Thyroid gland (tissue), 4 donors: ENCODE results near the gene KCNIP1. TPM values are rescaled to one million over a fixed set of nuclear protein-coding genes. Genes with fewer than 3 reads are reported as not detected.

Experiments used
- DNase-seq, 2 donors: peaks; one replicate each; pipeline ENCODE4 v3.0.0-alpha.2; 2019
- H3K27ac ChIP-seq, 3 donors: fragments of 200-600 bp; sonication (generic); 1 replicate in 2 of 3; 2 replicates in 1 of 3; pipeline ENCODE4 v1.5.1; 2016 to 2019; ENCODE audit warnings: mild to moderate bottlenecking in 1 of 3, moderate library complexity in 1 of 3
- H3K27me3 ChIP-seq: fragments of 200-600 bp; sonication (generic); one replicate; pipeline ENCODE4 v1.5.1; 2019
- H3K36me3 ChIP-seq, 2 donors: fragments of 200-600 bp; sonication (generic); one replicate each; pipeline ENCODE4 v1.5.1; 2016 to 2019
- H3K4me1 ChIP-seq, 2 donors: fragments of 200-600 bp; sonication (generic); one replicate each; pipeline ENCODE4 v1.5.1; 2017 to 2019
- H3K4me3 ChIP-seq, 3 donors: fragments of 200-600 bp; sonication (generic); replicated peaks in 1 of 3; 1 replicate in 2 of 3; 2 replicates in 1 of 3; pipeline ENCODE4 v1.5.1; 2016; ENCODE audit warnings: mild to moderate bottlenecking in 1 of 3
- H3K9me3 ChIP-seq: fragments of 200-600 bp; sonication (generic); one replicate; pipeline ENCODE4 v1.5.1; 2017
- CTCF ChIP-seq, 6 experiments: fragments of 200-600 bp in 3 of 6; fragments of 450-650 bp in 3 of 6; sonication (generic) in 3 of 6; IDR thresholded peaks; one replicate each; pipeline ENCODE4 v1.5.1; 2016 to 2019; ENCODE audit warnings: antibody characterized with exemption in 6 of 6, mild to moderate bottlenecking in 2 of 6, inconsistent platforms in 1 of 6, moderate library complexity in 1 of 6
- POLR2A ChIP-seq, 2 donors: fragments of 450-650 bp; IDR thresholded peaks; one replicate each; pipeline ENCODE4 v1.6.1; 2017; ENCODE audit warnings: antibody characterized with exemption in 2 of 2, mild to moderate bottlenecking in 2 of 2, moderate library complexity in 1 of 2
- WGBS, 2 donors: methylation state at CpG; one replicate each; pipeline ENCODE4 v1.1.5; 2017; 5-methylcytosine and 5-hydroxymethylcytosine counted together
- intact Hi-C: fragments of 100-400 bp; cut with DNase I; formaldehyde crosslinking; loops from one replicate; pipeline ENCODE4 v1.15.1; 2023
- total RNA-seq, 4 donors: library from RNA; depleted of rRNA; stranded (reverse); fragments of >200 nt; gene quantifications; one replicate each; pipeline ENCODE4 v1.2.3, GENCODE V29; 2016

The KCNIP1 gene
- total RNA-seq, 4 donors from 2014 or later, result 0.54 to 1.7 TPM; not detected in 2

DNA sequence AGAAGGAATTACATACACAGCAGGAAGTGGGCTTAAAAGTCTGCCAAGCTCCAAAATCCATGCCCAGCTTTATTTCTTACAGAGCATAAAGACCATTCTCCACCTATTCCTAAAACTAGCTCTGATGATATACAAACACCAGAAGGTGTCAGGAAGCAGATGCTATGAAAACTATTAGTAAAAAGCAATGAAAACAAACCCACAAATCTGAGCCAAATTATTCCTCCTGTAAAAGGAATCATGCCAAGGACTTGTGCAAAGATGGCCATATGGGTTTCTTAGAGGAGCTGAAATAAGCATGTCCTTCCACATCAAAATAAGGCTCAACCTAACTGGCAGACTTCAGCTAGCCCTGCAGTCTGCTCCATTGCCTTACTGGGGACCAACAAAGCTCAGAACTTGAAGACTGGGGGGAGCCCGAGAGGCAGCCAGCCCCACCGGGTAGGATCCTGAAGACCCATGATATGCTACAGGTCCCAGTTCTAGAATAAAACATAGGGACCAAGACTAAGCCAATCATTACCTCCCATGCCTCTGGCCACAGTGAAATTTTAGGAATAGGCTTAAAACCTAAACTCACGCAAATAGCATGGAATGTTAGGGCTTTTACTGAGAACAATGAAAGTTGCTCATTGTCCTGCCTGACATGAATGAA is 236.9 kb downstream of the KCNIP1 start:
- H3K36me3 ChIP-seq, result no peaks in the 10 kb centered on the region
- H3K4me1 ChIP-seq, result peaks cover 15 to 24% of the 10 kb centered on the region in 2 donors
- WGBS, 2 donors, result 86% methylated on average over 3 of the region's 3 CpGs
- no peak for DNase-seq
- H3K27ac ChIP-seq, result no peak overlapping the region
- no peaks in the 10 kb centered on the region for H3K9me3 ChIP-seq
- intact Hi-C loops, result no loop called here
- no peak for TF ChIP-seq CTCF (IDR thresholded peaks at IDR 0.05)
- TF ChIP-seq POLR2A (IDR thresholded peaks at IDR 0.05), result no peak
- H3K4me3 ChIP-seq, result no peak overlapping the region
- H3K27me3 ChIP-seq, result no peaks in the 10 kb centered on the region

DNA sequence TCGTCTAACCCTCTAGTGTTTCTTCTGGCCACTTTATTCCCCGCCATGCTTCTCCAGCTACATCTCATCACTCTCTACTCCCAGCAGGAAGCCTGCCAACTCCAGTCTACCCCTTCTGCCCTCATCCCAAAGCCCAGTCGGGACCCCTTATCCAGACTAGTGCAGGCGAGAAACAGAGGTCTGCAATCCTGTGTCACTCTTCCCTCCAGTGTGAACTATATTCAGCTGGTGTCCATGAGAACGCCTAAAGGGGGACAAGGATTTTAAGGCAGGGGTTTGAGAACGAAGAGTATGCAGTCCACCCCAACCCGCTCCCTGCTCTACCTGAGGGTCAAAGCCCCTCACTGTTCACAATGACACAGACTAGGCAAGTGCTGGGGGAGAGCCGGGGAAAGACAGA is 238.0 kb downstream of the KCNIP1 start:
- no peak for TF ChIP-seq CTCF (IDR thresholded peaks at IDR 0.05)
- no peak for TF ChIP-seq POLR2A (IDR thresholded peaks at IDR 0.05)
- Histone ChIP-seq H3K36me3 (no peaks in the 10 kb centered on the region), H3K27ac (no peak overlapping the region), H3K27me3 (no peaks in the 10 kb centered on the region), H3K4me1 (peaks cover 25 to 36% of the 10 kb centered on the region in 2 donors), H3K4me3 (no peak overlapping the region), H3K9me3 (no peaks in the 10 kb centered on the region)
- intact Hi-C loops, result no loop called here
- no peak for DNase-seq
- WGBS, 2 donors, result 80 to 85% methylated on average over 8 of the region's 8 CpGs

DNA sequence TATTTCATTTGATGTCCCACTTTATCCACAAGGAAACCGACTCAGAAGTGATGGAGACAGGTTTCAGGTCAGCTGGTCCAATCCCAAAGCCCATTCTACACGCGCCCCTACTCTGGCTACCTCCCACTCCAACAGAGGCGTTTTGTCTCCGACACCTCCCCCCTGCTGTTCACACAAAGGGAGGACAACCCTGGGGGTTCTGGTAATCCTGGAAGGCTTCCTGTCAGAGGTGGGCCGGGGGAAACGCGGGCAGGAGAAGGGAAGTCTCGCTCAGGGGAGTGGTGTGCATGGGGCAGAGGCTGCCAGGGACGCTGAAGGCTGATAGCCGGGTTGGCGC is 240.0 kb downstream of the KCNIP1 start:
- Histone ChIP-seq H3K36me3 (no peaks in the 10 kb centered on the region), H3K9me3 (no peaks in the 10 kb centered on the region), H3K27ac (no peak overlapping the region), H3K4me1 (peaks cover 25 to 35% of the 10 kb centered on the region in 2 donors), H3K27me3 (no peaks in the 10 kb centered on the region), H3K4me3 (no peak overlapping the region)
- WGBS, 2 donors, result 11% methylated on average over 12 of the region's 12 CpGs
- intact Hi-C loops, result loop anchor here (2.0 kb wide), 1 partner anchor 47 kb away; no protein-coding TSS in a partner anchor
- TF ChIP-seq POLR2A (IDR thresholded peaks at IDR 0.05) (no peak), CTCF (IDR thresholded peaks at IDR 0.05) (no peak)
- DNase-seq, result no peak

DNA sequence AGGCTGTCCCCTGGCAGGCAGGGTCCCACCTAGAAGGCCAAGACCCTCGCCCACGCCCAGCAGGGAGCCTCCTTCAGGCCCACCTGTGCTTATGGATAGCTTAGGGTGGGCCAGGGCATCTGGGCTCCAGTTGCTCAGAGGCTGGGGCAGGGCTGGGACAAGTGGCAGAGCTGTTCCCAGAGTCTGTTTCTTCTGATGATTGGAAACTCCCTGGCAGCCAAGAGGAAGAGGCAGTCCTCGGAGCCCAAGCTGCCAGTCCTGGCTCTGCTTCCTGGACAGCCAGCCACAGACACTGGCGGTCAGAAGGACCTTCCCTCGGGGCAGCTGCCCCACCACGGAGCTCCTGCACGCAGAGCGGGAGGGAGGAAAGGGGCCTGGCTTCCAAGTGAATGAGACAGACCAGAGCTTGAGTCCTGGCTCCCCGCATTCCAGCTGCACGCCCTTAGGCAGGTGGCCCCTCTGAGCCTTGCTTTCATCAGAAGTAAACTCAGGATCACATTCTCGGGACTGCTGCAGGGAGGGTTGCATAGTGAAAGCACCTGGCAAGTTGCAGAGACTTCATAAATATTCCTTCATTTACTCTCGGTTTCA is 241.8 kb downstream of the KCNIP1 start:
- peak overlapping the region in 2 of 3 donors; percentile 25 to 56 for H3K27ac ChIP-seq
- no peak for TF ChIP-seq POLR2A (IDR thresholded peaks at IDR 0.05)
- TF ChIP-seq CTCF (IDR thresholded peaks at IDR 0.05), result no peak
- peak; percentile 52 to 65 for DNase-seq
- no peak overlapping the region for H3K4me3 ChIP-seq
- no peaks in the 10 kb centered on the region for H3K9me3 ChIP-seq
- intact Hi-C loops, result loop anchor here (2.0 kb wide), 1 partner anchor 45 kb away; no protein-coding TSS in a partner anchor
- no peaks in the 10 kb centered on the region for H3K27me3 ChIP-seq
- no peaks in the 10 kb centered on the region for H3K36me3 ChIP-seq
- H3K4me1 ChIP-seq, result peaks cover 21 to 37% of the 10 kb centered on the region in 2 donors
- 25 to 40% methylated on average over 7 to 12 of the region's 12 CpGs for WGBS, 2 donors
